ENCODE results near the gene MYOM3.

MYOM3 gene

DNA sequence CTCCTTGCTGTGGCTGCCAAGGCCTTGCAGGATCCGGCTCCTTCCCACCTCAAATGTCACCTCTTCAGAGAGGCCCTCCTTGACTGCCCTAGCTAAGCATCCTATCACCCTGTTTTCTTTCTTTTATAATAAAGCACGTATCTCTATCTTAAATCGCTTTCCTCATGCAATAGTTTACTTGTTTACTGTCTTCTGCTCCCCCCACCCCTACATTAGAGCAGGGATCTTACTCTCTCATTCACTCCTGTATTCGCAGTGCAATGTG, 36.4 kb downstream of the MYOM3 start:
- H3K9ac ChIP-seq (ENCODE audit: low read length): no peak overlapping the region
- no peak overlapping the region for H2BK5ac ChIP-seq (ENCODE audit: low read depth, low read length, poor library complexity, severe bottlenecking)
- H2AFZ ChIP-seq (ENCODE audit: low read depth, low read length): no peak overlapping the region
- H2BK15ac ChIP-seq (ENCODE audit: low read depth, poor library complexity, severe bottlenecking): no peak overlapping the region
- no peak overlapping the region for H2AK5ac ChIP-seq (ENCODE audit: low read length, severe bottlenecking)
- DNase-seq: no peak
- H2BK12ac ChIP-seq (ENCODE audit: low read length in 2 of 2): no peak overlapping the region
- H3K14ac ChIP-seq (ENCODE audit: low read length in 2 of 2): no peak overlapping the region
- no peak overlapping the region for H4K91ac ChIP-seq (ENCODE audit: low read length)
- H3K79me1 ChIP-seq (replicated peaks; ENCODE audit: low read length, poor library complexity, severe bottlenecking): no peaks in the 10 kb centered on the region
- peaks cover 3 to 10% of the 10 kb centered on the region in 2 experiments for H3K27me3 ChIP-seq (ENCODE audit: control insufficient read depth in 1 of 2, insufficient read depth in 1 of 2, low read length in 2 of 2)
- H3K36me3 ChIP-seq (ENCODE audit: control insufficient read depth in 1 of 2, insufficient read depth in 2 of 2, low read depth in 1 of 2, low read length in 2 of 2): no peaks in the 10 kb centered on the region
- H3K4me1 ChIP-seq (ENCODE audit: control insufficient read depth, insufficient read depth, low read depth, low read length): peaks cover 4% of the 10 kb centered on the region
- H2BK120ac ChIP-seq (ENCODE audit: low read depth, low read length): no peak overlapping the region
- H3K4ac ChIP-seq (ENCODE audit: low read depth in 1 of 2, low read length in 2 of 2): no peak overlapping the region
- H3K9me3 ChIP-seq (ENCODE audit: control insufficient read depth, low read length): no peaks in the 10 kb centered on the region
- H3K18ac ChIP-seq (ENCODE audit: low read depth in 1 of 2, low read length in 2 of 2): no peak overlapping the region
- H3K27ac ChIP-seq (ENCODE audit: low read length, poor library complexity, severe bottlenecking): no peak overlapping the region
- H3K4me3 ChIP-seq (ENCODE audit: insufficient read depth in 1 of 2, low read depth in 1 of 2, low read length in 2 of 2): no peak overlapping the region
- H4K8ac ChIP-seq (ENCODE audit: low read length): no peak overlapping the region
- H3K4me2 ChIP-seq (ENCODE audit: low read length, poor library complexity, severe bottlenecking): no peak overlapping the region
- H3K23ac ChIP-seq (ENCODE audit: low read length in 2 of 2): no peak overlapping the region
- 87% methylated on average over 3 of the region's 4 CpGs for WGBS

DNA sequence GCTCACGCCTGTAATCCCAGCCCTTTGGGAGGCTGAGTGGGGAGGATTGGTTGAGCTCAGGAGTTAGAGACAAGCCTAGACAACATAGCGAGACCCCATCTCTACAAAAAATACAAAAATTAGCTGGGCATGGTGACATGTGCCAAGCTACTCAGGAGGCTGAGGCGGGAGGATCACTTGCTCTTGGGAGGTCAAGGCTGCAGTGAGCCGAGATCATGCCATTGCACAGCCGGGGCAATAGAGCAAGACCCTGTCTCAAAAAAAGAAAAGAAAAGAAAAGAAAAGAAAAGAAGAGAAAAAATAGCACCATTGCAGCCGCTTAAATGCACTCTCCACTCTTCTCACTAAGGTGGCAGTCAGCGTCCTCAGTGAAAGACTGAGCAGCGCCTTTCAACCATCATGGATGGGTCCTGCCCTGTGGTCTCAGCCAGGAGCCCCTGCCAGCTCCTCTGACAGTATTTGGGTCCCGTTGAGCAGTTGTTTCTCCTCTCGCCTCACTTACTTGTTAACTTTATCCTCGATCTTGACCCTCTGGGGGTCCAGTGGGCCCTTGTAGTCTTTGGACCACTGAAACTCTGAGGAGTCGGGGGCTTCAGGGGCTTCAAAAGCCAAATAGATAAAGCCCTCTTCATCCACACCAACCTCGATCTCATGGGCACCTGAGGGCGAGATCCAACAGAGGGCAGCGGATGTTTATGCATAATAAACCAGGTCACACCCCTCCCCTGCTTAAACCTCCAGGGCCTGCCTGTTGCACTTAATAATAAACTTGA, 36.9 kb downstream of the MYOM3 start:
- Histone ChIP-seq H4K91ac (ENCODE audit: low read length) (no peak overlapping the region), H3K4me3 (ENCODE audit: insufficient read depth in 1 of 2, low read depth in 1 of 2, low read length in 2 of 2) (no peak overlapping the region), H3K36me3 (ENCODE audit: control insufficient read depth in 1 of 2, insufficient read depth in 2 of 2, low read depth in 1 of 2, low read length in 2 of 2) (no peaks in the 10 kb centered on the region), H3K23ac (ENCODE audit: low read length in 2 of 2) (no peak overlapping the region), H3K9ac (ENCODE audit: low read length) (no peak overlapping the region), H3K18ac (ENCODE audit: low read depth in 1 of 2, low read length in 2 of 2) (no peak overlapping the region), H3K27me3 (ENCODE audit: control insufficient read depth in 1 of 2, insufficient read depth in 1 of 2, low read length in 2 of 2) (peaks cover 3 to 10% of the 10 kb centered on the region in 2 experiments), H3K79me1 (replicated peaks; ENCODE audit: low read length, poor library complexity, severe bottlenecking) (no peaks in the 10 kb centered on the region), H2BK120ac (ENCODE audit: low read depth, low read length) (no peak overlapping the region), H3K27ac (ENCODE audit: low read length, poor library complexity, severe bottlenecking) (no peak overlapping the region), H2BK15ac (ENCODE audit: low read depth, poor library complexity, severe bottlenecking) (no peak overlapping the region), H3K9me3 (ENCODE audit: control insufficient read depth, low read length) (no peaks in the 10 kb centered on the region), H3K4me2 (ENCODE audit: low read length, poor library complexity, severe bottlenecking) (no peak overlapping the region), H2AK5ac (ENCODE audit: low read length, severe bottlenecking) (no peak overlapping the region), H3K4me1 (ENCODE audit: control insufficient read depth, insufficient read depth, low read depth, low read length) (peaks cover 4% of the 10 kb centered on the region), H3K14ac (ENCODE audit: low read length in 2 of 2) (no peak overlapping the region), H2BK5ac (ENCODE audit: low read depth, low read length, poor library complexity, severe bottlenecking) (no peak overlapping the region), H2BK12ac (ENCODE audit: low read length in 2 of 2) (no peak overlapping the region), H4K8ac (ENCODE audit: low read length) (no peak overlapping the region), H2AFZ (ENCODE audit: low read depth, low read length) (no peak overlapping the region), H3K4ac (ENCODE audit: low read depth in 1 of 2, low read length in 2 of 2) (no peak overlapping the region)
- DNase-seq: no peak
- WGBS: 81% methylated on average over 11 of the region's 15 CpGs

- H2BK5ac ChIP-seq (ENCODE audit: low read depth, low read length, poor library complexity, severe bottlenecking): no peak overlapping the region
- no peak overlapping the region for H3K4me3 ChIP-seq (ENCODE audit: insufficient read depth in 1 of 2, low read depth in 1 of 2, low read length in 2 of 2)
- no peak overlapping the region for H4K8ac ChIP-seq (ENCODE audit: low read length)
- H2BK15ac ChIP-seq (ENCODE audit: low read depth, poor library complexity, severe bottlenecking): no peak overlapping the region
- H2AFZ ChIP-seq (ENCODE audit: low read depth, low read length): no peak overlapping the region
- H2BK120ac ChIP-seq (ENCODE audit: low read depth, low read length): no peak overlapping the region
- no peak overlapping the region for H2BK12ac ChIP-seq (ENCODE audit: low read length in 2 of 2)
- H3K4ac ChIP-seq (ENCODE audit: low read depth in 1 of 2, low read length in 2 of 2): no peak overlapping the region
- no peak overlapping the region for H4K91ac ChIP-seq (ENCODE audit: low read length)
- no peaks in the 10 kb centered on the region for H3K79me1 ChIP-seq (replicated peaks; ENCODE audit: low read length, poor library complexity, severe bottlenecking)
- no peak overlapping the region for H2AK5ac ChIP-seq (ENCODE audit: low read length, severe bottlenecking)
- peaks cover 3 to 10% of the 10 kb centered on the region in 2 experiments for H3K27me3 ChIP-seq (ENCODE audit: control insufficient read depth in 1 of 2, insufficient read depth in 1 of 2, low read length in 2 of 2)
- H3K18ac ChIP-seq (ENCODE audit: low read depth in 1 of 2, low read length in 2 of 2): no peak overlapping the region
- no peak for DNase-seq
- no peak overlapping the region for H3K23ac ChIP-seq (ENCODE audit: low read length in 2 of 2)
- no peak overlapping the region for H3K4me2 ChIP-seq (ENCODE audit: low read length, poor library complexity, severe bottlenecking)
- WGBS: 95% methylated on average over 5 of the region's 5 CpGs
- no peaks in the 10 kb centered on the region for H3K36me3 ChIP-seq (ENCODE audit: control insufficient read depth in 1 of 2, insufficient read depth in 2 of 2, low read depth in 1 of 2, low read length in 2 of 2)
- H3K27ac ChIP-seq (ENCODE audit: low read length, poor library complexity, severe bottlenecking): no peak overlapping the region
- no peak overlapping the region for H3K9ac ChIP-seq (ENCODE audit: low read length)
- no peaks in the 10 kb centered on the region for H3K9me3 ChIP-seq (ENCODE audit: control insufficient read depth, low read length)
- H3K14ac ChIP-seq (ENCODE audit: low read length in 2 of 2): no peak overlapping the region
- H3K4me1 ChIP-seq (ENCODE audit: control insufficient read depth, insufficient read depth, low read depth, low read length): peaks cover 4% of the 10 kb centered on the region
Observed at GRCh38 chr1:24074196-24074595, 37.7 kb downstream of the MYOM3 start.

- Histone ChIP-seq H3K18ac (ENCODE audit: low read depth in 1 of 2, low read length in 2 of 2) (no peak overlapping the region), H3K4ac (ENCODE audit: low read depth in 1 of 2, low read length in 2 of 2) (no peak overlapping the region), H2AFZ (ENCODE audit: low read depth, low read length) (no peak overlapping the region), H3K79me1 (replicated peaks; ENCODE audit: low read length, poor library complexity, severe bottlenecking) (no peaks in the 10 kb centered on the region), H3K9me3 (ENCODE audit: control insufficient read depth, low read length) (no peaks in the 10 kb centered on the region), H3K4me3 (ENCODE audit: insufficient read depth in 1 of 2, low read depth in 1 of 2, low read length in 2 of 2) (no peak overlapping the region), H3K36me3 (ENCODE audit: control insufficient read depth in 1 of 2, insufficient read depth in 2 of 2, low read depth in 1 of 2, low read length in 2 of 2) (no peaks in the 10 kb centered on the region), H3K14ac (ENCODE audit: low read length in 2 of 2) (no peak overlapping the region), H3K4me1 (ENCODE audit: control insufficient read depth, insufficient read depth, low read depth, low read length) (peaks cover 4% of the 10 kb centered on the region), H2BK12ac (ENCODE audit: low read length in 2 of 2) (no peak overlapping the region), H3K23ac (ENCODE audit: low read length in 2 of 2) (no peak overlapping the region), H3K4me2 (ENCODE audit: low read length, poor library complexity, severe bottlenecking) (no peak overlapping the region), H3K27me3 (ENCODE audit: control insufficient read depth in 1 of 2, insufficient read depth in 1 of 2, low read length in 2 of 2) (peaks cover 7 to 10% of the 10 kb centered on the region in 2 experiments), H3K27ac (ENCODE audit: low read length, poor library complexity, severe bottlenecking) (no peak overlapping the region), H2BK120ac (ENCODE audit: low read depth, low read length) (no peak overlapping the region), H4K8ac (ENCODE audit: low read length) (no peak overlapping the region), H2BK5ac (ENCODE audit: low read depth, low read length, poor library complexity, severe bottlenecking) (no peak overlapping the region), H2BK15ac (ENCODE audit: low read depth, poor library complexity, severe bottlenecking) (no peak overlapping the region), H2AK5ac (ENCODE audit: low read length, severe bottlenecking) (no peak overlapping the region), H3K9ac (ENCODE audit: low read length) (no peak overlapping the region), H4K91ac (ENCODE audit: low read length) (no peak overlapping the region)
- WGBS: 88% methylated on average over 7 of the region's 7 CpGs
- no peak for DNase-seq
Observed at GRCh38 chr1:24071941-24072340, 40.0 kb downstream of the MYOM3 start.
